GM18858 (cell line): Measurements from ENCODE around the gene CHRD.

ENCODE experiments used
- ATAC-seq: cut with Tn5 transposase; IDR thresholded peaks from one replicate; pipeline ENCODE4 v1.9.1; 2021; ENCODE audit not compliant: unreplicated experiment

Gene CHRD

GRCh38 chr3:184346480-184347190 lies 33.2 kb upstream of the CHRD start:
- ATAC-seq, result no peak

- no peak for ATAC-seq
Measured at GRCh38 chr3:184347321-184348056, 32.4 kb upstream of the CHRD start.

DNA sequence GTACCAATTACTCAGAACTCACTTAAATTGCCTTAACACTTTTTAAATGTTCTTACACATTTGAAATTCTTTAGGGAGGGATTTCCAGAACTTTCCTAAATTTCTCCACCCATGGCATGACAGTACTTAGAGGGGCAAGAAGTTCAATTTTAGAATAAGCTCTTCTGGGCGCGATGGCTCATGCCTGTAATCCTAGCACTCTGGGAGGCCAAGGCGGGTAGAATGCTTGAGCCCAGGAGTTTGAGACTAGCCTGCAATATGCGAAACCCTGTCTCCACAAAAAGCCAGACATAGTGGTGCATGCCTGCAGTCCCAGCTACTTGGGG lies 31.8 kb upstream of the CHRD start:
- ATAC-seq, result no peak

DNA sequence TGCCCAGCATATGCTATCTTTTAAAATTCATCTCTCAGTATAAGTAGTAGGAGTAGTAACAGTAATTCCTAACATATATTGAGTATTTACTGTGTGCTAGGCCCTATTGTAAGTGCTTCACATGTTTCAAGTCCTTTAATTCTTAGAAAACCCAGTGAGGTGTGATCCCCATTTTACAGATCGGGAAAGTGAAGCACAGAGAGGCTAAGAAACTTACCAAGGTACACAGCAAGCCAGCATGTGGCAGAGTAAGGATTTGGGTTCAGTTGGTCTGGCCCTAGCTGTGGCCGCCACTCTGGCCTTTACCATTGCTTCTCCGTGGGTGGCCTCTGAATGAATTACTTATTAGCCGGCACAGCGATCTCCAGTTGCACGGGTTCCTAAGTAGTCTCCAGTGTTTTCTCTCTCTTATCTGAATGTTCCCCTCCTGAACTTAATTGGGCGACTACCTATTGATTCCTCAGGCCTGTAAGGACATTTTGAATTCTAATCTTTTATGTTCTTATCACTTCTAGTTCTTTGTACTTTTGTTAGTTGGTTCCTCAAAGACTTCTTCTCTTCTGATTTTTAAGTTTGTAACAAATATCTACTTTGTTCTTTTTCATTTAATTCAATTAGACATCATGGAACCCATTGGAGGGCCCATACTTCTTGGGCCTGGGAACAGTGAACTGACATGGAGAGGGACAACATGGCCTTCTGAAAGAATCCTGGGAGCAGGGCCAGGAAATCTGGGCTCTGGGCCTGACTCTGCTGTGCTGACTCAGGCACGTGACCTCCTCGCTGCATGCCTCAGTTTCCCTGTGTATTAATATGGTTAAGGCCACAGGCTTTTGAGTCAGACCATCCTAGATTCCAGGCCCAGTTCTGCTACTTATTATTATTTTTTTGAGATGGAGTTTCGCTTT lies 30.0 kb upstream of the CHRD start:
- ATAC-seq, result no peak

- ATAC-seq, result no peak
Measured at GRCh38 chr3:184350618-184351017, 29.2 kb upstream of the CHRD start.

GRCh38 chr3:184351511-184352148 lies 28.2 kb upstream of the CHRD start:
- ATAC-seq, result no peak

- no peak for ATAC-seq
Measured at GRCh38 chr3:184352149-184352785, 27.6 kb upstream of the CHRD start.

DNA sequence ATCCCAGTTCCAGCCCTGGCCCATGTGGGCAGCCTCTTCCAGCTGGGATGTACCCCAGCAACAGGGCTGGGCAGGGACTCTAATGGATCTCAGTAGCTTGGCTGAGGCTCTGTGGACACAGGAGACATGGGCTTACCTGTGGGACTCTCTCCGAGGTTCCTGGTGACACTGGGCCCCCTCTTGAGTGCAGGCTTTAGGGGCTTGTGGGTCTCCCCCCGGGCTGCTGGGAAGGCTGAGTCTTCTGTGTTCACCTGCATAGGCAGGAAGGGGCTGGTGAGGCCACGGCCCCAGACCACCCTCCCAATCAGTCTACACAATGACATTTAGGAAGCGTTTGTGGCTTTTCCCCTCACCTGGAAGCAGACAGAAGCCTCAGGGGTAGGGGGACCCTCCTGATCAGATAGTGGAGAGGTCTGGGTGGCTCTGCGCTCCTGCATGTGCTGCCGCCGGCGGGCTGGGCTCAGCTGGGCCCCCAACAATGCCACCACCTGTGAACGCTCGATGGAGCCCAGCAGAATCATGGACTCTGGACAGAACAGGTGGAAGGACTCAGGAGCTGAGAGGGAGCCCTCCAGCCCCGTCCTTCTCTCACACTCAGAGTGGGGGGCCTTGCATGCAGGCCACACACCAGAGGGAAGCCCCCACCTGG lies 26.8 kb upstream of the CHRD start:
- no peak for ATAC-seq

DNA sequence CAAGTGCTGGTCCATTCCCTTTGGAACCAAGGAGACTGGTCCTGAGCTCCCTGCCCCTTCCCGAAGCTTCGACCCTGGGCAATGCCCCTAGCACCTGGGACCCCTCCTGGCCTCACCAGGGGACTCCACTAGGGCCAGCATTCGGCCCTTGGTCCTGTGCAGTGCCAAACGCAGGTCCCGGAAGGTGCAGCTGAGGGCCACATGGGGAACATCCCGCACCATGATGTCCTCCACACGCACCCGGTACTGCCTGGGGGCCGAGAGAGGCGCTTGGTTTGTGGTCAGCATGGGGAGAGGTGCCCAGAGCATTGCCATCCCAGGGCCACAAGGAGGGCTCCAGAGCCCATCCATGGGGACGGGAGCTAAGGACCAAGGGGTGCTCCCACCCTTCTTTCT lies 26.3 kb upstream of the CHRD start:
- ATAC-seq, result no peak

DNA sequence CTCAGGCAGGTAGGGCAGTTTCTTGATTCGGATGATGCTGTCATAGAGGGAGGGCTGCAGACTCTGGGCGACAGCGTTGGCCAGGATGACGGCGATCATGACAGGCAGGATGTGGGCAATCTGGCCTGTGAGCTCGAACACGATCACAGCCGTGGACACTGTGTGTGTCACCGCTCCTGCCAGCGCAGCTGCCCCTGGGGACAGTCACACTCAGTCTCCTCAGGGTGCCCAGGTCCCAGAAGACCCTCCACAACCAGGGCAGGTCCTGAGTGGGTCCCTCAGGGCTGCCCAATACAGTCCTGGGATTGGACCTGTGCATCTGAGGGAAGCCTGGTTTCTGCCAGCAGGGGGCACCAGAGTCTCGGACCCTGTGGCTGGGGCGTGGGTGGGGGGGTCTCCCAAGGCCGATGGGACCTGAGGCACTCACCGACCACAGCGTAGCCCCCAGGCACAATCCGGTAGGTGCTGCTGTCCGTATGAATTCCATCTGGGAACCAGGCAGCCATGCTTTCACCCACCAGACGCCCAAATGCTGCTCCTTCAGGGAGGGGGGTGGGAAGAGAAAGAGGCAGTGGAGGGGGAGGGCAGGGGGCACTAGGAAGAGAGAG lies 25.6 kb upstream of the CHRD start:
- no peak for ATAC-seq

DNA sequence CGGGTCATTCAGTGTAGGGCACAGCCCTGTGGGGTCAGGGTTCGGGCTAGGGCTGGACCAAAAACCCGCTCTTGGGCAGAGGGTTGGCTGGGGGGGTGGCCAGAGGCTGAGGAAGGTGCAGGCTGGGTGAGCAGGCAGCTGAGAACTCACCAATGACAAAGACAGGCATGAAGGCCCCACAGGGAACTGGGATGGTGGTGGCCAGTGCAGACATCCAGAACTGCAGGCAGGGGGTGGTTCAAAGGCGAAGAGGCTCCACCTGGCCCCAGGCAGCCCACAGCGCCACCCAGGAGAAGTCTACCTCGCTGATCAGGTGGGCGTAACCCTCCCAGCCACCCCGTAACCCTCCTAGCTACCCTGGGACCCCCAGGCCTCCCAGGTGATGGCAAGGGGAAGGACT lies 25.1 kb upstream of the CHRD start:
- no peak for ATAC-seq

DNA sequence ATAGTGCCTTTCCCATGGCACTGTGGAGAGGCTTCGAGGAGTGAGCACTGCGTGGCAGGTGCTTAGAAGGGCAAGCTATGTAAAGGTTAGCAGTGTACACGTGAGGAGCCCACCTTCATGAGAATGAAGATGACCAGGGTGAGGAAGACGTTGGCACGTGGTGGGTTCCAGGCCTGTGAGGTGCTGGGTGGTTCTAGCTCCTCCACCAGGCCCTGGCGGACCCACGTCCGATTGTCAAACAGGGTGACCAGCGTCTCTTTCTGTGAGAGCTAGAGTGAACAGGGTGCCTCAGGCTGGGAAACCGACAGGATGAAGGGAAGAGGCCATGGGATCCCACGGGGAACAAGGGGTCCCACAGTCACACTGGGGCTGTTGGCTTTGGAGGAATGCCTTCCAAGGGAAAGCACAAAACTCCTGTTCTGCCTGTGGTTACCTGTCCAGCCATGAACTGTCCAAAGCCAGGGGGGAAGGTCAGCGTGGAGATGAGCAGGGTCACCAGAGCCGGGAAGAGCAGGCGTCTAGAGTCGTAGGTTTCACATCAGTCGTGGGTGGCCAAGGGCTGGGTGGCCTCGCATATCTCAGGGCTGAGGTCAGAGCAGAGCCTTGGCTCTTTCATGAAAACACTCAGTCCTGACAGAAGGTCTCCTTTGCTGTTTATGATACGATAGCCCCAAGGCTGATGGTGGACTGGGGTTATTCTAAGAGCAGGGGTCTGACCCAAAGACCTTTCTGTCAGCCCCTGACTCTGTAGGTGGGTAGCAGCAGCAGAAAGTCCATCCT lies 24.4 kb upstream of the CHRD start:
- ATAC-seq, result no peak

DNA sequence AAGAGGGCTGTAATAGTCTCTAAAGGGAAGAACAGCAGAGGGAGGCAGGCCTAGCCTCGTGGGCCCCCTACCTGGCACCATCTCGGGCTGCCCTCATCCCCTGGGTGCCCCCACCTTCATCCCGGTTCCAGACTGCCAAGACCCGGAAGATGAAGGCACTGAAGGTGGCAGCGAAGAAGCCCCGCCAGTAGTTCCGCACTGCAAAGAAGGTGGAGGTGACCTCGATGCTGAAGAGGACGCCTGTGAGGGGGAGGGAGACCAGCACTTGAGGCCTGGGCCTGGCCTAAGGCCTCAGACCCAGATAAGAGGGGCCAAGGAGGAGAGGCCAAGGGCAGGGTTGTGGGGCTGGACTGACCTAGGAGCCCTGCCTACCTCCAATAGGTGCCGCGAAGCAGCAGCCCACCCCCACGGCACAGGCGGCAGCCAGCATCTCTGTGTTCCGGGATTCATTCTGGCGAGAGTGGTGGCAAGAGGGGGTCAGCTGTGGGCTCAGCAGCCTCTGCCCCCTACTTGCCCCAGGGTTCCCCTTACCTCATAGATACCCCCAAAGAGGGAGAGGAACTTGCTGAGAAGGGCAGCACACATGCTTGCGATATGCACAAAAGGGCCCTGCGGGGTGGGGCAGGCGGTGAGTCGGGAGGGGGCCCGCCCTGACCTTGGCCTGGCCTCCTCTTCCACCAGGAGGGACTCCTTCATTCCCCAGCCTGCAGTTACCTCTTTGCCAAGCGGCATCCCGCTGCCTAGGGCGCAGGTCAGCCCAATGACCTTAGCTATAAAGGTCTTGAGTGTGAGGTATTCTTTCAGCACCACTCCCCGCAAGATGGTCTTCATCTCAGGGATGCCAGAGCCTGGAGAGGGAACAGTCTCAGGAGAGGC lies 22.4 kb upstream of the CHRD start:
- ATAC-seq, result no peak

DNA sequence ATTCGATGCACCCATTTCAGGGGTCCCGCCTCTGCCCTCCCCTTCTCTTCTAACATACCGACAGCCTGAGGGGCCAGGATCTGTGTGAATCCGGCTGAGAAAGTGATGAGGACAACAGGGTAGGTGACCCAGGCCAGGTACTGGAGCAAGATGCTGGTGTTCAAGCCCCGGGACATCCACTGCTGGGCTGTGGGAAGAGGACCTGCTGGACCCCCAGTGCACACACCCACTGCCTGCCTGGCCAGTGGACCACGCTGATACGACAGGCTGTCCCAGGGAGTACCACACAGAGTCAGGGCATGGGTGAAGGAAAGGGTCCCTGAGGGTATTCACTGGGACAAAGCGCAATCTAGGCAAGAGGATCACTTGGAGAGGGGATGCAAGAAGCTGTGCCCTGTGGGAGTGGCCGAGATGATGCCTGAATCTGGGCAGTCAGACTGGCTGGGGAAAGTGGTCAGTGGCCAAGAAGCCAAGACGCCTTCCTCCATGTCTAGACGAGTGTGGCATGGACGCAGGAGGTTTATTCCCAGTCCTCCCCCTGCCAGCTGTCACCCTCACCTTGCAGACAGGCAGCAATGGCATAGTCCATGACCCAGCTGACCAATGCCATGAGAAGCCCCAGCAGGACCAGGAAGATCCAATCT lies 21.6 kb upstream of the CHRD start:
- ATAC-seq, result no peak

GRCh38 chr3:184358921-184359350 lies 20.9 kb upstream of the CHRD start:
- ATAC-seq, result no peak

DNA sequence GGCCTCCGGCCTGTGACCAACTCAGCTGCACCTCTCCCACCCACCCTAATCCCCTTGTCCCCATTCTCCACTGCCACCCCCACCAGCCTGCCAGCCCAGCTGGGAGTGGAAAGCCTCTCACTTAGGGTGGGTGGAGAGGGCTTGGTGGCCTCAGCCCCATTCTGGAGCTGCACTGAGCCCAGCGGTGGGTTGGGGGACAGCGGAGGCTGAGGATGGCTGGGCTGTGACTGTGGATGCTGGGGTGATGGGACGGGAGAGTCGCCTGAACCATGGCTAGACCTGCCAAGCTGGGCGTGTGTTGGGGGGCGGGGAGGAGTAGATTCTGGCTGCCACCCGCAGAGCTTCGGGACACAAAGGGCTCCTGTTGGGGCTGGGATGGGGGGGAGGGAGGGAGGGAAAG lies 20.2 kb upstream of the CHRD start:
- no peak for ATAC-seq

GRCh38 chr3:184360070-184360928 lies 19.6 kb upstream of the CHRD start:
- ATAC-seq, result no peak
